ENCODE data around the gene TNFSF18. TPM values are rescaled to one million over a fixed set of nuclear protein-coding genes. Genes with fewer than 3 reads are reported as not detected.

TNFSF18 gene
- total RNA-seq, 2 experiments from 2014 or later = not detected

Other genes with a start within 250 kb of the TNFSF18 start
- 10 to 100 TPM in 1 of 2 experiments, under 1 TPM in 1; 0.47 to 17.5 TPM for gene TNFSF4, start 156.4 kb upstream of the TNFSF18 start, total RNA-seq